Mesendoderm (in vitro differentiated cells): ENCODE results near the gene RAB20.

Experiments
- DNase-seq: peaks from one replicate; pipeline ENCODE4 v3.0.0; 2013
- H2AK5ac ChIP-seq: 2 replicates; pipeline ENCODE4 v1.6.1; 2013; ENCODE audit warnings: low read length, inconsistent platforms
- H2BK120ac ChIP-seq: 2 replicates; pipeline ENCODE4 v1.6.1; 2013; ENCODE audit warnings: low read depth, mild to moderate bottlenecking, low read length, moderate library complexity, mixed read lengths
- H2BK15ac ChIP-seq: replicated peaks from 2 replicates; pipeline ENCODE4 v1.6.1; 2013; ENCODE audit warnings: low read depth, mild to moderate bottlenecking, moderate library complexity
- H2BK5ac ChIP-seq: 2 replicates; pipeline ENCODE4 v1.6.1; 2013; ENCODE audit warnings: low read length, inconsistent platforms
- H3K18ac ChIP-seq: 2 replicates; pipeline ENCODE4 v1.6.1; 2013; ENCODE audit warnings: mild to moderate bottlenecking, low read length, mixed read lengths
- H3K23ac ChIP-seq: one replicate; pipeline ENCODE4 v1.6.1; 2013; ENCODE audit warnings: low read length
- H3K27ac ChIP-seq: 2 replicates; pipeline ENCODE4 v1.5.1; 2013; ENCODE audit warnings: low read depth, mild to moderate bottlenecking, inconsistent platforms, low read length, moderate library complexity
- H3K27me3 ChIP-seq: 2 replicates; pipeline ENCODE4 v1.6.1; 2013; ENCODE audit warnings: low read length, control low read depth, mild to moderate bottlenecking, inconsistent platforms; ENCODE audit not compliant: insufficient read depth, poor library complexity
- H3K36me3 ChIP-seq: 2 replicates; pipeline ENCODE4 v1.6.1; 2013; ENCODE audit warnings: low read length, inconsistent platforms; ENCODE audit not compliant: control insufficient read depth, insufficient read depth
- H3K4ac ChIP-seq: one replicate; pipeline ENCODE4 v1.6.1; 2013; ENCODE audit warnings: low read depth, mild to moderate bottlenecking, low read length, moderate library complexity
- H3K4me1 ChIP-seq: 2 replicates; pipeline ENCODE4 v1.6.1; 2013; ENCODE audit warnings: low read depth, low read length, inconsistent platforms; ENCODE audit not compliant: control insufficient read depth
- H3K4me2 ChIP-seq: 2 replicates; pipeline ENCODE4 v1.6.1; 2013; ENCODE audit warnings: low read length
- H3K4me3 ChIP-seq: 2 replicates; pipeline ENCODE4 v1.5.1; 2013; ENCODE audit warnings: mild to moderate bottlenecking, low read length
- H3K56ac ChIP-seq: one replicate; pipeline ENCODE4 v1.6.1; 2013; ENCODE audit warnings: low read length
- H3K79me1 ChIP-seq: 2 replicates; pipeline ENCODE4 v1.6.1; 2013; ENCODE audit warnings: low read length, inconsistent platforms
- H3K79me2 ChIP-seq: 2 replicates; pipeline ENCODE4 v1.6.1; 2013; ENCODE audit warnings: mild to moderate bottlenecking, low read length; ENCODE audit not compliant: control insufficient read depth, insufficient read depth
- H3K9ac ChIP-seq: 2 replicates; pipeline ENCODE4 v1.6.1; 2013; ENCODE audit warnings: low read length, inconsistent platforms
- H4K5ac ChIP-seq: one replicate; pipeline ENCODE4 v1.6.1; 2013; ENCODE audit warnings: low read length
- H4K8ac ChIP-seq: one replicate; pipeline ENCODE4 v1.6.1; 2013; ENCODE audit warnings: low read depth, mild to moderate bottlenecking, control low read depth, low read length, moderate library complexity
- WGBS: extraction: QIAGEN DNeasy Blood & Tissue Kit; methylation state at CpG from one replicate; pipeline ENCODE4 v1.1.7; 2013; ENCODE audit warnings: low lambda C conversion rate, missing lambda C conversion rate; ENCODE audit not compliant: insufficient coverage; ENCODE audit errors: extremely low coverage; 5-methylcytosine and 5-hydroxymethylcytosine counted together

The RAB20 gene

DNA sequence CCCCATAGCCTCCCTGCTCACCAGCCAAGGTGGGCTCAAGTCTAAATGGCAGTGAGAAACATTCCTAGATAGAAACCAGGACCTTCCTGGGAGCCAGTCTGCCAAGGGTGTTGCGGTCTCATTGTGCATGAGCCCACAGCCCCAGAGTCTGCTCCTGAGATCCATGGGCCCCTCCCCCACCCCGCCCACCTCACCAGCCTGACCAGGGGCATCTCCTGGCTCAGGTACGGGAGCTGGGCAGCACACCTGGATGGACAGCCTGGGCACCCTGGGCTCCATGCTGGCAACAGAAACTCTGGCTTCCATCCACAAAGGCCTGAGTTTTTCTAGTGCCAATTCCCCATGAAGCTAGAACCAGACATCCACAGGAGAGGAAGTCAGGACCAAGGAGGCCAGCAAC, 65.6 kb downstream of the RAB20 start:
- no peak overlapping the region for H2BK5ac ChIP-seq
- no peaks in the 10 kb centered on the region for H3K79me1 ChIP-seq
- H3K27ac ChIP-seq, result no peak overlapping the region
- no peak overlapping the region for H3K4me2 ChIP-seq
- H4K8ac ChIP-seq, result no peak overlapping the region
- H3K79me2 ChIP-seq, result no peaks in the 10 kb centered on the region
- no peak overlapping the region for H3K4ac ChIP-seq
- no peak overlapping the region for H2BK15ac ChIP-seq
- H3K18ac ChIP-seq, result no peak overlapping the region
- no peak for DNase-seq
- no peaks in the 10 kb centered on the region for H3K27me3 ChIP-seq
- H3K56ac ChIP-seq, result no peak overlapping the region
- no peaks in the 10 kb centered on the region for H3K4me1 ChIP-seq
- WGBS, result no CpG with 5 or more reads among the region's 3 CpGs
- H2AK5ac ChIP-seq, result no peak overlapping the region
- H3K36me3 ChIP-seq, result peaks cover 9% of the 10 kb centered on the region
- H3K9ac ChIP-seq, result no peak overlapping the region
- no peak overlapping the region for H4K5ac ChIP-seq
- no peak overlapping the region for H3K23ac ChIP-seq
- H3K4me3 ChIP-seq, result no peak overlapping the region
- H2BK120ac ChIP-seq, result no peak overlapping the region

DNA sequence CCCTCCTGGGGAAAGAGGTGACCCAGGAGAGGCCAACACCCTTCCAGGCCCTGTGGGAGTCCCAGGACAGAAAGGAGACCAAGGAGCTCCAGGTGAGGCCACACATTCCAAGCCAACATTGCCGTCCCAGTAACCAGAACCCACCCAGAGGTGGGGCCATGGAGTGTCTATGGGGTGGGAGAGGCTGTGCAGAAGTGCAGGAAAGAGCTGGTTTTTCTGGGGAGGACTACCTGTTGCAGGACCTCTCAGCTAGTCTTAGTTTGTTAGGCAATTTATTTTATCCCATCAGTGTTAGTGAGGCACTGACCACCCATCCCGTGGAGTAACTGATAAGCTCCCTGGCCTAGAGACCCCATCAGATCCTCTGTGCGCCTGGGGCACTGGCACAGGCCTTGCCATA, 66.1 kb downstream of the RAB20 start:
- Histone ChIP-seq H3K9ac (no peak overlapping the region), H2BK120ac (no peak overlapping the region), H3K27me3 (no peaks in the 10 kb centered on the region), H2BK5ac (no peak overlapping the region), H2AK5ac (no peak overlapping the region), H4K5ac (no peak overlapping the region), H2BK15ac (no peak overlapping the region), H3K4ac (no peak overlapping the region), H3K4me3 (no peak overlapping the region), H4K8ac (no peak overlapping the region), H3K18ac (no peak overlapping the region), H3K27ac (no peak overlapping the region), H3K79me2 (no peaks in the 10 kb centered on the region), H3K79me1 (no peaks in the 10 kb centered on the region), H3K4me2 (no peak overlapping the region), H3K56ac (no peak overlapping the region), H3K4me1 (no peaks in the 10 kb centered on the region), H3K23ac (no peak overlapping the region), H3K36me3 (peaks cover 10% of the 10 kb centered on the region)
- no peak for DNase-seq
- no CpG with 5 or more reads among the region's 3 CpGs for WGBS

DNA sequence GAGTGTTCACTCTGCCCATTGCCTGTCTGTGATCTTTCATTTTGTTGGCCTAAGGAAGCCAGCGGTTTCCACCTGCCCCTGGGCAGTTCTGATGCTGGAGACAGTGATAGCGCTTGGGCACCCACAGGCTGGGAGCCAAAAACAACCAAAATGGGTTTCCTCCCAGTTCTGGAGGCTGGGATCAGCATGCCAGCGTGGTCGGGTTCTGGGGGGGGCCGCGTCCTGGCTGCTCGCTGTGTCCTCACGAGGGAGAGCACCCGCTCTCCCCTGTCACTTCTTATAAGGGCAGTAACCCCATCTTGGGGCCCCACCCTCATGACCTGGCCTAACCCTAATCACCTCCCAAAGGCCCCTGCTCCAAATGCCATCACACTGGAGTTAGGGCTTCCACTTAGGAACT, 67.9 kb downstream of the RAB20 start:
- Histone ChIP-seq H3K79me2 (no peaks in the 10 kb centered on the region), H3K4me3 (no peak overlapping the region), H3K79me1 (no peaks in the 10 kb centered on the region), H3K36me3 (peaks cover 7% of the 10 kb centered on the region), H2AK5ac (no peak overlapping the region), H3K27ac (no peak overlapping the region), H3K4me2 (no peak overlapping the region), H4K5ac (no peak overlapping the region), H3K4ac (no peak overlapping the region), H3K4me1 (no peaks in the 10 kb centered on the region), H2BK15ac (no peak overlapping the region), H3K23ac (no peak overlapping the region), H4K8ac (no peak overlapping the region), H3K9ac (no peak overlapping the region), H2BK120ac (no peak overlapping the region), H3K27me3 (no peaks in the 10 kb centered on the region), H3K18ac (no peak overlapping the region), H2BK5ac (no peak overlapping the region), H3K56ac (no peak overlapping the region)
- no CpG with 5 or more reads among the region's 9 CpGs for WGBS
- no peak for DNase-seq

DNA sequence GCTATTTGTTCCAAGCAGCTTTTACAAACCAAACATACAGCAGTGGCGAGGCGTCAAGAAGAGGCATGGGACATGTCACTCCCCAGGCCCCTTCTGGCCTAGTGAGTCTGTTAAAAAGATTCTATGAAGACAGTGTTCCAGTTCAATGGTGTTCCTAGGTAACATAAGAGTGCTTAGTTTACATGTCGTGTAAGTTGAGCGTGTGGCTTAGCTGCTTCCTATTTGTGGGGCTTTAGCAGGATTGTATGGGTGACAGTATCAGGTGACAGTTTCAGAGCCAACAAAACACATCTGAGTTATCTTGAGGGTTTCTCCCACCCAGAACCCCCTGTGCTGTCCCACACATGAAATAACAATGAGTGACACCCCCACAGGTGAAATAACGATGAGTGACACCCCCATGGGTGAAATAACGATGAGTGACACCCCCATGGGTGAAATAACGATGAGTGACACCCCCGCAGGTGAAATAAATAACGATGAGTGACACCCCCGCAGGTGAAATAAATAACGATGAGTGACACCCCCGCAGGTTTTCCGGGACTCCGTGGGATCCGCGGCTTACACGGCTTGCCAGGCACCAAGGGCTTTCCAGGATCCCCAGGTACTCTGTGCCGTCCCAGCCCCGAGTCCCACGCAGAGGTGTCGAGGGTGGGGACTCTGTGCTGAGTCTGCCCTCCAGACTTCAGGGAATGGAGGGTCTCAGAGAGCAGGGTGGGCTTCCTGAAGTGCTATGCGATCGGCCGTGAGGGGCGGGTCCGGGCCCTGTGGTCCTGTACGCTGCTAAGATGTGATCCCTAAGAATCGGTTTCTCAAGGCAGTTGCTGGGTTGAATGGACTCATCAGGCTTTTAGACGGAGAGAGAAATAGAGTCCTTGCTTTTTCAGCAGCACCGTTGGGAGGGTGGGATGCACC, 68.6 kb downstream of the RAB20 start:
- H3K79me2 ChIP-seq, result no peaks in the 10 kb centered on the region
- H3K79me1 ChIP-seq, result no peaks in the 10 kb centered on the region
- H3K4me1 ChIP-seq, result no peaks in the 10 kb centered on the region
- H3K4me2 ChIP-seq, result no peak overlapping the region
- H3K4ac ChIP-seq, result no peak overlapping the region
- H4K5ac ChIP-seq, result no peak overlapping the region
- H2AK5ac ChIP-seq, result no peak overlapping the region
- H3K9ac ChIP-seq, result no peak overlapping the region
- no peak overlapping the region for H3K18ac ChIP-seq
- no peak overlapping the region for H2BK15ac ChIP-seq
- no CpG with 5 or more reads among the region's 30 CpGs for WGBS
- no peak overlapping the region for H2BK120ac ChIP-seq
- H3K23ac ChIP-seq, result no peak overlapping the region
- H3K27ac ChIP-seq, result no peak overlapping the region
- peaks cover 5% of the 10 kb centered on the region for H3K36me3 ChIP-seq
- no peak for DNase-seq
- no peaks in the 10 kb centered on the region for H3K27me3 ChIP-seq
- H3K4me3 ChIP-seq, result no peak overlapping the region
- no peak overlapping the region for H3K56ac ChIP-seq
- no peak overlapping the region for H2BK5ac ChIP-seq
- no peak overlapping the region for H4K8ac ChIP-seq

DNA sequence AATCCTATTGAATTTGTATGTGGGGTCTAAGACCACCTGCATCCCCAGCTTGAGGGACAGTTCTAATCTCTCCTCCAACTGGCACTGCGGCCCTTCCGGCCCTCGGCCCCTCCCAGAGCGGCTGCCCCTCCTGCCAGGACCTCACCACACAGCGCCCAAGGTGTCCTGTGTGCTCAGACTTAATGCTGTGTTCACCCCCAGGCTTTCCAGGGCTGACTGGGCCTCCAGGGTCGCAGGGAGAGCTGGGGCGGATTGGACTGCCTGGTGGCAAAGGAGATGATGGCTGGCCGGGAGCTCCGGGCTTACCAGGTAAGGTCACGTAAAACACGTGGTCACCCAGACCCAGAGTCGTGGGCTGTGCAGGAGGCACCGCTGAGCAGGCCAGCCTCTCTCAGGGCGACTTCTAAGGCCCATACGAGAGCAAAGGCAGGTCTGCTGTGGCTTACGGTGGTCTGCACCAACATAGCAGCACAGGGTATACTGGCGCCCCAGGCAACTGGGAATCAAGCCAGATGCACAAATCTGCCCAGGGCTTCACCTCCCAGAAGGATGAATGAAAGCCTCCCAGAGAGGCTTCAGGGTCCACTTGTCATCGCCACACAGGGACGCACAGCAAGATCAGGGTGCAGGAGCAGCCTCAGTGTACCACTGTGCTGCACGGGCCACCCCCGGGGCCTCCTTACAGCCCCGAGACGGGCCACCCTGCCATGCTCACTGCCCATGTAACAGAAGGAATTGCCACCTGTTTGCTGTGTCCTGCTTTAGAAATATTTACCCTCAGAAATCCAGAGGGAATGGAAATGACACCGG, 69.4 kb downstream of the RAB20 start:
- Histone ChIP-seq H3K79me1 (no peaks in the 10 kb centered on the region), H4K5ac (no peak overlapping the region), H3K56ac (no peak overlapping the region), H2BK120ac (no peak overlapping the region), H3K9ac (no peak overlapping the region), H3K4me3 (no peak overlapping the region), H2BK15ac (no peak overlapping the region), H3K4ac (no peak overlapping the region), H3K4me2 (no peak overlapping the region), H3K36me3 (peaks cover 5% of the 10 kb centered on the region), H3K27ac (no peak overlapping the region), H3K4me1 (peaks cover 2% of the 10 kb centered on the region), H2BK5ac (no peak overlapping the region), H3K23ac (no peak overlapping the region), H3K27me3 (no peaks in the 10 kb centered on the region), H4K8ac (no peak overlapping the region), H3K79me2 (no peaks in the 10 kb centered on the region), H3K18ac (no peak overlapping the region), H2AK5ac (no peak overlapping the region)
- DNase-seq, result no peak
- no CpG with 5 or more reads among the region's 24 CpGs for WGBS
